Endothelial cell of umbilical vein (primary cell): ENCODE results near the gene STAT1. TPM values are rescaled to one million over a fixed set of nuclear protein-coding genes. Genes with fewer than 3 reads are reported as not detected.

Experiments used
- BruUV-seq: library from RNA; stranded (reverse); fragments of 400-500 nt; replicated peaks from 2 replicates; lab custom pipeline; 2021; lab: Mats Ljungman, UMichigan
- CTCF ChIA-PET: fragments of 300-600, 350-600 bp; sonication (Branson Sonifier 250); formaldehyde crosslinking; loops from one replicate; lab custom pipeline; 2021; ENCODE audit warnings: antibody characterized with exemption, inconsistent platforms; lab: Charles Lee
- POLR2A ChIA-PET: fragments of 300-600, 350-600 bp; sonication (Branson Sonifier 250); formaldehyde crosslinking; loops from one replicate; lab custom pipeline; 2021; ENCODE audit warnings: antibody characterized with exemption, inconsistent platforms; lab: Charles Lee
- DNase-seq: peaks from one replicate; pipeline ENCODE4 v3.0.0-alpha.2; 2011; ENCODE audit warnings: low read depth, low spot score
- FAIRE-seq: peaks from 2 replicates; lab custom pipeline; 2011; peaks lifted over from hg19 to GRCh38; lab: Jason Lieb, UNC
- H2AFZ ChIP-seq: 2 replicates; pipeline ENCODE4 v1.6.0; 2012; ENCODE audit warnings: low read depth, low read length, control low read depth, inconsistent platforms
- H3K27ac ChIP-seq: 2 replicates; pipeline ENCODE4 v1.5.1; 2011; ENCODE audit warnings: low read depth, mild to moderate bottlenecking, control low read depth, low read length, moderate library complexity; ENCODE audit not compliant: insufficient read depth
- H3K27me3 ChIP-seq, 2 experiments: 2 replicates each; pipeline versions ENCODE4 v1.6.0 to v1.6.1; 2011; ENCODE audit warnings: low read length in 2 of 2, mixed read lengths in 1 of 2; ENCODE audit not compliant: control insufficient read depth in 2 of 2, insufficient read depth in 2 of 2
- H3K36me3 ChIP-seq, 2 experiments: 2 replicates in 1 of 2; 3 replicates in 1 of 2; pipeline ENCODE4 v1.5.1; 2011; ENCODE audit warnings: low read length in 2 of 2, mild to moderate bottlenecking in 1 of 2, moderate library complexity in 1 of 2; ENCODE audit not compliant: control insufficient read depth in 2 of 2, insufficient read depth in 2 of 2; ENCODE audit errors: extremely low read depth in 1 of 2
- H3K4me1 ChIP-seq: 3 replicates; pipeline ENCODE4 v1.5.1; 2011; ENCODE audit warnings: mild to moderate bottlenecking, low read length; ENCODE audit not compliant: control insufficient read depth, insufficient read depth; ENCODE audit errors: extremely low read depth
- H3K4me2 ChIP-seq: 2 replicates; pipeline ENCODE4 v1.6.1; 2011; ENCODE audit warnings: low read length, control low read depth, mixed read lengths; ENCODE audit not compliant: insufficient read depth
- H3K4me3 ChIP-seq, 3 experiments: fragments of 200-600 bp in 1 of 3; sonication (generic), shearing (Covaris generic) in 1 of 3; replicated peaks in 1 of 3; 2 replicates each; pipeline ENCODE4 v1.5.1; 2011 to 2016; ENCODE audit warnings: control low read depth in 3 of 3, low read length in 3 of 3, mild to moderate bottlenecking in 2 of 3, inconsistent platforms in 1 of 3, low read depth in 1 of 3, moderate library complexity in 1 of 3; ENCODE audit not compliant: insufficient read depth in 1 of 3
- H3K79me2 ChIP-seq: 2 replicates; pipeline ENCODE4 v1.6.0; 2012; ENCODE audit warnings: low read length, inconsistent platforms; ENCODE audit not compliant: control insufficient read depth, insufficient read depth
- H3K9ac ChIP-seq: replicated peaks from 2 replicates; pipeline ENCODE3; 2011; ENCODE audit warnings: low read length, control low read depth; ENCODE audit not compliant: insufficient read depth; ENCODE audit errors: extremely low read depth
- H3K9me1 ChIP-seq: replicated peaks from 3 replicates; pipeline ENCODE4 v1.6.0; 2011; ENCODE audit warnings: mild to moderate bottlenecking, low read length; ENCODE audit not compliant: control insufficient read depth, insufficient read depth; ENCODE audit errors: extremely low read depth
- H3K9me3 ChIP-seq: replicated peaks from 2 replicates; pipeline ENCODE4 v1.5.1; 2012; ENCODE audit warnings: low read length, inconsistent platforms; ENCODE audit not compliant: control insufficient read depth, insufficient read depth
- H4K20me1 ChIP-seq: replicated peaks from 2 replicates; pipeline ENCODE3; 2011; ENCODE audit warnings: mild to moderate bottlenecking, low read length; ENCODE audit not compliant: control insufficient read depth, insufficient read depth; ENCODE audit errors: extremely low read depth
- EZH2 ChIP-seq: IDR thresholded peaks from 2 replicates; pipeline ENCODE4 v1.6.1; 2012; ENCODE audit warnings: borderline replicate concordance, low read depth, mild to moderate bottlenecking, moderate library complexity, low read length, inconsistent platforms; ENCODE audit not compliant: severe bottlenecking
- FOS ChIP-seq: IDR thresholded peaks from 2 replicates; pipeline ENCODE4 v1.6.1; 2011; ENCODE audit warnings: mild to moderate bottlenecking, low read length, moderate library complexity, borderline replicate concordance; ENCODE audit not compliant: insufficient read depth
- GATA2 ChIP-seq: IDR thresholded peaks from 2 replicates; pipeline ENCODE4 v1.7.0; 2011; ENCODE audit warnings: low read depth, mild to moderate bottlenecking, moderate library complexity, mixed read lengths, low read length; ENCODE audit not compliant: insufficient read length, insufficient read depth
- JUN ChIP-seq: IDR thresholded peaks from 2 replicates; pipeline ENCODE4 v1.6.1; 2011; ENCODE audit warnings: borderline replicate concordance, low read depth; ENCODE audit not compliant: insufficient read length, insufficient read depth
- MYC ChIP-seq: IDR thresholded peaks from one replicate; pipeline ENCODE4 v1.6.1; 2011; ENCODE audit warnings: mild to moderate bottlenecking, low read depth, low read length
- POLR2A ChIP-seq: IDR thresholded peaks from 2 replicates; pipeline ENCODE4 v1.6.1; 2012; ENCODE audit warnings: low read depth, mild to moderate bottlenecking, control low read depth, low read length
- POLR2AphosphoS5 ChIP-seq: IDR thresholded peaks from 2 replicates; pipeline ENCODE4 v1.6.1; 2012; ENCODE audit warnings: low read depth, mild to moderate bottlenecking, control low read depth, low read length, moderate library complexity; ENCODE audit not compliant: insufficient read depth
- dilution Hi-C: fragments of 300-500 bp; cut with MboI; formaldehyde crosslinking; loops from one replicate; pipeline ENCODE4 v1.15.0; 2019; ENCODE audit warnings: low sequenced_read_pairs; ENCODE audit not compliant: extremely low pct_ligation_motif_present
- intact Hi-C: fragments of 100-400 bp; cut with micrococcal nuclease; formaldehyde crosslinking; loops from one replicate; pipeline ENCODE4 v1.10.0; 2022
- polyA plus RNA-seq, 4 experiments: library from polyadenylated mRNA; depleted of rRNA in 3 of 4; stranded (reverse) in 3 of 4; unstranded in 1 of 4; fragments of >200 nt; gene quantifications; 2 replicates each; pipeline versions ENCODE4 v1.2.1 to v1.2.3, GENCODE V29; 2011 to 2012; ENCODE audit warnings: missing spikeins in 1 of 4
- total RNA-seq: library from RNA; stranded (reverse); gene quantifications from 2 replicates; pipeline ENCODE4 v1.2.3, GENCODE V29; 2021
- TF ChIP-seq, protein P1 (sequence below), 2 donors: IDR thresholded peaks; 1 replicate in 1 of 2; 2 replicates in 1 of 2; pipeline ENCODE4 v1.5.1; 2011; ENCODE audit warnings: low read length in 2 of 2, mild to moderate bottlenecking in 2 of 2, moderate library complexity in 2 of 2, control low read depth in 1 of 2, inconsistent platforms in 1 of 2, low read depth in 1 of 2; ENCODE audit not compliant: insufficient read depth in 1 of 2; ENCODE audit errors: extremely low read depth in 1 of 2
- TF ChIP-seq, protein P2 (sequence below): IDR thresholded peaks from 2 replicates; pipeline ENCODE4 v1.6.1; 2011; ENCODE audit not compliant: insufficient read depth, insufficient read length

STAT1 gene
- total and polyA plus RNA-seq, 2 donors (not counting 3 experiments of a cell fraction or from before 2014, with no cell fraction given) = 64.2 to 67.6 TPM

DNA sequence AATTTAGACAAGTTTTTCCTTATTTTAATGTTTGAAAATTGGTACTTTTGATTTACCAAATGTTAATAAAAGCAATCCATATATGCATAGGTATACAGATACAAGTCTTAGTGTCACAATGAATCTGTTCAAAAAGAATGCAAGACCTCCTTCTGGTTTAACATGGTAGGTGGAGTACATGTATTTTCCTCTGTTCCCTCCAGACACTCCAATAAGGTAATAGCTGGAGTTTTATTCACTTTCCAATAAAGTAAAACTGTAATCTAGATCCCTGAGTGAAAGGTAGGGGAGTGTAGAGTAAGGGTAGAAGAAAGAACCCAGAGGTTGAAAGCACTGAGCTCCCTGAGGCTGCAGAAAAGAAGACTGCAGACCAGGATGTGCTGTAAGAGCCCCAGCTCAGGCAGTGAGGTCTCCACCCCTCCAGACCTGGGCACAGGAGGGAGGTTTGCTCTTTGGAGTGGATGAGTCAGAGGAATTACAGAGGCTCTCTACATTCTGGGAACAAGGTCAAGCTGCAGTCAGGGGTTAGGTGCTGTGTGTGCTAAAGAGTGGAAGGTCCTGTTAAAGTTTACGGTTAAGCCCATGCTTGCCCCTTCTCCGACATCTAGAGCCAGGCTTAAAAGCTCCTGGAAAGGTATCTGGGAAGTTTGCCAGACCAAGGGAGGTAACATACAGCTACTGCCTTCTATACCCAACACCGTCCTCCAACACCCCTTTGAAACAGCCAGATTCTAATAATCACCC lies 27.6 kb upstream of the STAT1 start:
- peaks cover 2% of the 10 kb centered on the region for H3K9me3 ChIP-seq
- no peak for DNase-seq
- H3K9me1 ChIP-seq = no peaks in the 10 kb centered on the region
- intact Hi-C loops = no loop called here
- ChIA-PET POLR2A (no interaction called here), CTCF (interaction anchor here (0.7 to 5.9 kb wide), 3 partner anchors 11 to 177 kb away, joined by 3 to 56 read pairs (median 3); no protein-coding TSS in a partner anchor)
- dilution Hi-C loops = no loop called here
- H3K4me2 ChIP-seq = no peak overlapping the region
- H3K27me3 ChIP-seq = no peaks in the 10 kb centered on the region
- H4K20me1 ChIP-seq = no peaks in the 10 kb centered on the region
- no TSS peak for BruUV-seq
- FAIRE-seq = no peak
- no peak overlapping the region for H3K27ac ChIP-seq
- no peak overlapping the region for H3K9ac ChIP-seq
- no peak overlapping the region for H3K4me3 ChIP-seq
- no peaks in the 10 kb centered on the region for H3K79me2 ChIP-seq
- TF ChIP-seq FOS = no peak
- TF ChIP-seq JUN = no peak
- TF ChIP-seq MYC = no peak
- TF ChIP-seq EZH2 = no peak
- no peak for TF ChIP-seq POLR2AphosphoS5
- no peak for TF ChIP-seq GATA2
- TF ChIP-seq, protein P1, sequence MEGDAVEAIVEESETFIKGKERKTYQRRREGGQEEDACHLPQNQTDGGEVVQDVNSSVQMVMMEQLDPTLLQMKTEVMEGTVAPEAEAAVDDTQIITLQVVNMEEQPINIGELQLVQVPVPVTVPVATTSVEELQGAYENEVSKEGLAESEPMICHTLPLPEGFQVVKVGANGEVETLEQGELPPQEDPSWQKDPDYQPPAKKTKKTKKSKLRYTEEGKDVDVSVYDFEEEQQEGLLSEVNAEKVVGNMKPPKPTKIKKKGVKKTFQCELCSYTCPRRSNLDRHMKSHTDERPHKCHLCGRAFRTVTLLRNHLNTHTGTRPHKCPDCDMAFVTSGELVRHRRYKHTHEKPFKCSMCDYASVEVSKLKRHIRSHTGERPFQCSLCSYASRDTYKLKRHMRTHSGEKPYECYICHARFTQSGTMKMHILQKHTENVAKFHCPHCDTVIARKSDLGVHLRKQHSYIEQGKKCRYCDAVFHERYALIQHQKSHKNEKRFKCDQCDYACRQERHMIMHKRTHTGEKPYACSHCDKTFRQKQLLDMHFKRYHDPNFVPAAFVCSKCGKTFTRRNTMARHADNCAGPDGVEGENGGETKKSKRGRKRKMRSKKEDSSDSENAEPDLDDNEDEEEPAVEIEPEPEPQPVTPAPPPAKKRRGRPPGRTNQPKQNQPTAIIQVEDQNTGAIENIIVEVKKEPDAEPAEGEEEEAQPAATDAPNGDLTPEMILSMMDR (IDR thresholded peaks at IDR 0.05; ENCODE audit: extremely low read depth in 1 of 2, insufficient read depth in 1 of 2, low read depth in 1 of 2, low read length in 2 of 2) = no peak
- no peak for TF ChIP-seq POLR2A
- TF ChIP-seq, protein P2, sequence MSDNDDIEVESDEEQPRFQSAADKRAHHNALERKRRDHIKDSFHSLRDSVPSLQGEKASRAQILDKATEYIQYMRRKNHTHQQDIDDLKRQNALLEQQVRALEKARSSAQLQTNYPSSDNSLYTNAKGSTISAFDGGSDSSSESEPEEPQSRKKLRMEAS = no peak
- no peaks in the 10 kb centered on the region for H3K36me3 ChIP-seq
- peaks cover 24% of the 10 kb centered on the region for H3K4me1 ChIP-seq
- no peak overlapping the region for H2AFZ ChIP-seq
